ENCODE measurements around the gene CLSTN2. TPM values are rescaled to one million over a fixed set of nuclear protein-coding genes. Genes with fewer than 3 reads are reported as not detected.

The CLSTN2 gene
- total and polyA plus RNA-seq, 3 donors from 2014 or later: 3.1 to 5.7 (median 3.8) TPM

GRCh38 chr3:140529096-140529495 is 594.1 kb downstream of the CLSTN2 start:
- Histone ChIP-seq H3K36me3 (ENCODE audit: low read depth, missing control alignments) (no peaks in the 10 kb centered on the region), H3K4me3 (no peak overlapping the region), H3K27ac (no peak overlapping the region), H3K9me3 (no peaks in the 10 kb centered on the region), H3K4me1 (peaks cover 12% of the 10 kb centered on the region), H3K27me3 (no peaks in the 10 kb centered on the region)
- WGBS, 2 donors: 46 to 48% methylated on average over 5 of the region's 5 CpGs
- intact Hi-C loops (cut with DNase I; ENCODE audit: low total_unique reads): no loop called here
- TF ChIP-seq POLR2A (IDR thresholded peaks at IDR 0.05) (no peak), CTCF (IDR thresholded peaks at IDR 0.05) (no peak)
- DNase-seq: no peak

- TF ChIP-seq POLR2A (IDR thresholded peaks at IDR 0.05) (no peak), CTCF (IDR thresholded peaks at IDR 0.05) (no peak)
- no peak overlapping the region for H3K27ac ChIP-seq
- 30 to 31% methylated on average over 1 of the region's 1 CpG for WGBS, 2 donors
- intact Hi-C loops (cut with DNase I; ENCODE audit: low total_unique reads): no loop called here
- DNase-seq: peak; percentile 50
- peaks cover 12% of the 10 kb centered on the region for H3K4me1 ChIP-seq
- H3K9me3 ChIP-seq: no peaks in the 10 kb centered on the region
- no peaks in the 10 kb centered on the region for H3K36me3 ChIP-seq (ENCODE audit: low read depth, missing control alignments)
- no peaks in the 10 kb centered on the region for H3K27me3 ChIP-seq
- no peak overlapping the region for H3K4me3 ChIP-seq
Observed at GRCh38 chr3:140529558-140529957, 594.6 kb downstream of the CLSTN2 start.

DNA sequence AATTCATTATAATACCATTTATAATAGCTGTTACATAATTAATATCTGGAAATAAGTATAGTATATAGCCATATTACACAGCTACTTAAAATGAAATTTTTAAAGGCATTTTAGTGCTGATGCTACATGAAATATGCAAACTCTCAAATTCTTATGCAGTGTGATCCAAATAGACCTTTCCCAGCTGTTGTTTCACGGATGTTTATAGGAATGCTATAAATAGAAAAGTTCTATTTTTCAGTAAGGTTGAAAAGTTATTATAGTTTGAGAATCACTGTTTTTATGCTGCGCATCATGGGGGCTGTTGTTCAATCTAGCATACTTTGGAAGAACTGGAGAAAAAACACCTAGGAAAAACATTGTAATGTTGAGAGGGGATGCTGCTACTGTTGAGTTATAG is 595.1 kb downstream of the CLSTN2 start:
- H3K9me3 ChIP-seq: no peaks in the 10 kb centered on the region
- no peak for DNase-seq
- TF ChIP-seq CTCF (IDR thresholded peaks at IDR 0.05): no peak
- H3K36me3 ChIP-seq (ENCODE audit: low read depth, missing control alignments): no peaks in the 10 kb centered on the region
- intact Hi-C loops (cut with DNase I; ENCODE audit: low total_unique reads): no loop called here
- peaks cover 12% of the 10 kb centered on the region for H3K4me1 ChIP-seq
- no peaks in the 10 kb centered on the region for H3K27me3 ChIP-seq
- no peak overlapping the region for H3K27ac ChIP-seq
- H3K4me3 ChIP-seq: no peak overlapping the region
- WGBS, 2 donors: 68 to 77% methylated on average over 2 of the region's 2 CpGs

DNA sequence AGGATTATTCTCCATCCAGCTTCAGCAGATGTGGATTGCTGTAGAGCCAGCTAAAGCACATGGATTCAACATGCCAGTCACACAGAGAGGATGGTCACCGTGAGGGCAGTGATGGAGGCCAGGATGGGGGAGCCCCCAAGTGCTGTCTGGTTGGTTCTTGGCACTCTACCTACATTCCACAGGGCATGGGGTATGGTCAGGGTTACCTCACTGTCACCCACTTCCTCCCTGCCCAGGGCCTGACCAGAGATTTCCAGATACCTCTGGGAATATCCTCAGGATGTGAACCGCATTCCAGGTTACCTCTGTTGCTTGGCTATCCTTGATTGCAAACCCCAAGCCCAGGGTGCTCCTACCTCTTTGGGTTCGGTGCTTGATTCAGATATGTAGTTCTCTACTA is 595.6 kb downstream of the CLSTN2 start:
- Histone ChIP-seq H3K36me3 (ENCODE audit: low read depth, missing control alignments) (no peaks in the 10 kb centered on the region), H3K9me3 (no peaks in the 10 kb centered on the region), H3K27me3 (no peaks in the 10 kb centered on the region), H3K4me3 (no peak overlapping the region), H3K27ac (no peak overlapping the region), H3K4me1 (peaks cover 12% of the 10 kb centered on the region)
- intact Hi-C loops (cut with DNase I; ENCODE audit: low total_unique reads): no loop called here
- TF ChIP-seq CTCF (IDR thresholded peaks at IDR 0.05) (no peak), POLR2A (IDR thresholded peaks at IDR 0.05) (no peak)
- 93 to 96% methylated on average over 2 to 3 of the region's 3 CpGs for WGBS, 2 donors
- DNase-seq: no peak

GRCh38 chr3:140532793-140533330 is 597.9 kb downstream of the CLSTN2 start:
- TF ChIP-seq POLR2A (IDR thresholded peaks at IDR 0.05) (no peak), CTCF (IDR thresholded peaks at IDR 0.05) (no peak)
- H3K9me3 ChIP-seq: no peaks in the 10 kb centered on the region
- no peaks in the 10 kb centered on the region for H3K36me3 ChIP-seq (ENCODE audit: low read depth, missing control alignments)
- H3K4me3 ChIP-seq: no peak overlapping the region
- H3K27ac ChIP-seq: no peak overlapping the region
- 68 to 96% methylated on average over 2 of the region's 2 CpGs for WGBS, 2 donors
- intact Hi-C loops (cut with DNase I; ENCODE audit: low total_unique reads): no loop called here
- H3K27me3 ChIP-seq: no peaks in the 10 kb centered on the region
- H3K4me1 ChIP-seq: peaks cover 12% of the 10 kb centered on the region
- no peak for DNase-seq
